Activated CD4-positive, alpha-beta memory T cell treated with anti-CD3 and anti-CD28 coated beads, Interleukin-2, amount 10 ng/mL, durations not matched to agents 7 days and 5 days (primary cell): ENCODE data around the gene CCSAP. TPM values are rescaled to one million over a fixed set of nuclear protein-coding genes. Genes with fewer than 3 reads are reported as not detected.

ENCODE experiments used
- CTCF ChIA-PET: fragments of 350-600 bp; sonication (Branson Sonifier 250); formaldehyde crosslinking; loops from one replicate; lab custom pipeline; 2021; ENCODE audit warnings: antibody characterized with exemption, inconsistent platforms; lab: Charles Lee
- POLR2A ChIA-PET: fragments of 350-600 bp; sonication (Branson Sonifier 250); formaldehyde crosslinking; loops from one replicate; lab custom pipeline; 2021; ENCODE audit warnings: antibody characterized with exemption; lab: Charles Lee
- DNase-seq: peaks from one replicate; pipeline ENCODE4 v3.0.0-alpha.2; 2020
- H3K27ac Mint-ChIP-seq: one replicate; pipeline ENCODE4 v1.8.0; 2021; ENCODE audit warnings: mild to moderate bottlenecking, mixed read lengths
- H3K27me3 Mint-ChIP-seq: one replicate; pipeline ENCODE4 v1.8.0; 2021; ENCODE audit warnings: mixed read lengths
- H3K36me3 Mint-ChIP-seq: one replicate; pipeline ENCODE4 v1.8.0; 2021; ENCODE audit warnings: low read depth, mixed read lengths
- H3K4me1 Mint-ChIP-seq: one replicate; pipeline ENCODE4 v1.8.0; 2021; ENCODE audit warnings: mixed read lengths
- H3K4me3 Mint-ChIP-seq: one replicate; pipeline ENCODE4 v1.8.0; 2021; ENCODE audit warnings: mild to moderate bottlenecking, mixed read lengths
- H3K9me3 Mint-ChIP-seq: one replicate; pipeline ENCODE4 v1.8.0; 2021; ENCODE audit warnings: mixed read lengths
- total RNA-seq, 2 experiments: library from RNA; stranded (reverse); gene quantifications; one replicate each; pipeline ENCODE4 v1.2.3, GENCODE V29; 2021

CCSAP gene
- total RNA-seq, 2 experiments from 2014 or later: 13.1 to 13.4 TPM

- no peak overlapping the region for H3K27ac Mint-ChIP-seq
- ChIA-PET POLR2A (interaction anchor here (1.5 kb wide), 1 partner anchor 17 kb away, joined by 4 read pairs; the partner anchor contains the start of gene RAB4A), CTCF (interaction anchor here (1.0 kb wide), 1 partner anchor 13 kb away, joined by 3 read pairs; no protein-coding TSS in a partner anchor)
- H3K9me3 Mint-ChIP-seq: peaks cover 5% of the 10 kb centered on the region
- peaks cover 38% of the 10 kb centered on the region for H3K4me1 Mint-ChIP-seq
- no peaks in the 10 kb centered on the region for H3K27me3 Mint-ChIP-seq
- H3K4me3 Mint-ChIP-seq: no peak overlapping the region
- DNase-seq: no peak
- H3K36me3 Mint-ChIP-seq: peaks cover 52% of the 10 kb centered on the region
Measured at GRCh38 chr1:229288516-229288915, 54.3 kb downstream of the CCSAP start.

- peaks cover 61% of the 10 kb centered on the region for H3K36me3 Mint-ChIP-seq
- no peaks in the 10 kb centered on the region for H3K27me3 Mint-ChIP-seq
- H3K4me3 Mint-ChIP-seq: no peak overlapping the region
- no peak for DNase-seq
- POLR2A ChIA-PET: interaction anchor here (0.8 to 1.5 kb wide), 3 partner anchors 16 to 54 kb away, joined by 3 to 4 read pairs (median 3); partner anchors contain the start of gene RAB4A
- H3K9me3 Mint-ChIP-seq: peaks cover 5% of the 10 kb centered on the region
- no peak overlapping the region for H3K27ac Mint-ChIP-seq
- CTCF ChIA-PET: no interaction called here
- H3K4me1 Mint-ChIP-seq: peaks cover 43% of the 10 kb centered on the region
Measured at GRCh38 chr1:229287267-229287666, 55.6 kb downstream of the CCSAP start.

- POLR2A ChIA-PET: interaction anchor here (1.0 kb wide), 1 partner anchor 15 kb away, joined by 3 read pairs; the partner anchor contains the start of gene RAB4A
- Mint-ChIP-seq H3K4me1 (peaks cover 50% of the 10 kb centered on the region), H3K27ac (peak overlapping the region; percentile 43)
Measured at GRCh38 chr1:229286099-229286766, 56.6 kb downstream of the CCSAP start.

GRCh38 chr1:229285440-229285839 is 57.4 kb downstream of the CCSAP start:
- Mint-ChIP-seq H3K27me3 (no peaks in the 10 kb centered on the region), H3K4me1 (peaks cover 56% of the 10 kb centered on the region), H3K9me3 (no peaks in the 10 kb centered on the region), H3K36me3 (peaks cover 51% of the 10 kb centered on the region), H3K27ac (no peak overlapping the region), H3K4me3 (no peak overlapping the region)
- DNase-seq: no peak
- POLR2A ChIA-PET: no interaction called here
- CTCF ChIA-PET: no interaction called here

More at GRCh38 chr1:229286099-229286766, 56.6 kb downstream of the CCSAP start:
- CTCF ChIA-PET: no interaction called here
- DNase-seq: no peak
- Mint-ChIP-seq H3K4me3 (peak overlapping the region; percentile 11), H3K9me3 (peaks cover 2% of the 10 kb centered on the region), H3K36me3 (peaks cover 59% of the 10 kb centered on the region), H3K27me3 (no peaks in the 10 kb centered on the region)

- H3K27ac Mint-ChIP-seq: no peak overlapping the region
- CTCF ChIA-PET: no interaction called here
- no peak for DNase-seq
- H3K4me1 Mint-ChIP-seq: peaks cover 61% of the 10 kb centered on the region
- H3K9me3 Mint-ChIP-seq: no peaks in the 10 kb centered on the region
- H3K4me3 Mint-ChIP-seq: no peak overlapping the region
- H3K36me3 Mint-ChIP-seq: peaks cover 45% of the 10 kb centered on the region
- POLR2A ChIA-PET: no interaction called here
- H3K27me3 Mint-ChIP-seq: no peaks in the 10 kb centered on the region
Measured at GRCh38 chr1:229284887-229285286, 58.0 kb downstream of the CCSAP start.

- Mint-ChIP-seq H3K27ac (no peak overlapping the region), H3K36me3 (peaks cover 31% of the 10 kb centered on the region), H3K9me3 (no peaks in the 10 kb centered on the region), H3K4me3 (no peak overlapping the region), H3K4me1 (peaks cover 56% of the 10 kb centered on the region), H3K27me3 (no peaks in the 10 kb centered on the region)
- CTCF ChIA-PET: no interaction called here
- POLR2A ChIA-PET: no interaction called here
- no peak for DNase-seq
Measured at GRCh38 chr1:229283183-229283611, 59.6 kb downstream of the CCSAP start.

- no peak for DNase-seq
- CTCF ChIA-PET: no interaction called here
- Mint-ChIP-seq H3K36me3 (peaks cover 23% of the 10 kb centered on the region), H3K9me3 (no peaks in the 10 kb centered on the region), H3K27me3 (no peaks in the 10 kb centered on the region), H3K4me1 (peaks cover 49% of the 10 kb centered on the region), H3K27ac (no peak overlapping the region), H3K4me3 (no peak overlapping the region)
- POLR2A ChIA-PET: no interaction called here
Measured at GRCh38 chr1:229282295-229282823, 60.5 kb downstream of the CCSAP start.

- peaks cover 40% of the 10 kb centered on the region for H3K4me1 Mint-ChIP-seq
- peaks cover 18% of the 10 kb centered on the region for H3K36me3 Mint-ChIP-seq
- H3K4me3 Mint-ChIP-seq: no peak overlapping the region
- DNase-seq: no peak
- H3K27ac Mint-ChIP-seq: no peak overlapping the region
- ChIA-PET CTCF (no interaction called here), POLR2A (interaction anchor here (1.0 kb wide), 1 partner anchor 13 kb away, joined by 3 read pairs; no protein-coding TSS in a partner anchor)
- H3K9me3 Mint-ChIP-seq: no peaks in the 10 kb centered on the region
- H3K27me3 Mint-ChIP-seq: no peaks in the 10 kb centered on the region
Measured at GRCh38 chr1:229281339-229281926, 61.4 kb downstream of the CCSAP start.

GRCh38 chr1:229280921-229281320 is 61.9 kb downstream of the CCSAP start:
- Mint-ChIP-seq H3K27ac (no peak overlapping the region), H3K9me3 (no peaks in the 10 kb centered on the region), H3K4me3 (no peak overlapping the region), H3K36me3 (peaks cover 20% of the 10 kb centered on the region), H3K27me3 (no peaks in the 10 kb centered on the region), H3K4me1 (peaks cover 37% of the 10 kb centered on the region)
- ChIA-PET CTCF (no interaction called here), POLR2A (interaction anchor here (1.0 kb wide), 1 partner anchor 13 kb away, joined by 3 read pairs; no protein-coding TSS in a partner anchor)
- no peak for DNase-seq

GRCh38 chr1:229280037-229280828 is 62.6 kb downstream of the CCSAP start:
- H3K4me1 Mint-ChIP-seq: peaks cover 34% of the 10 kb centered on the region
- no peak overlapping the region for H3K4me3 Mint-ChIP-seq
- ChIA-PET CTCF (no interaction called here), POLR2A (no interaction called here)
- H3K27ac Mint-ChIP-seq: no peak overlapping the region
- H3K9me3 Mint-ChIP-seq: no peaks in the 10 kb centered on the region
- H3K27me3 Mint-ChIP-seq: no peaks in the 10 kb centered on the region
- peaks cover 20% of the 10 kb centered on the region for H3K36me3 Mint-ChIP-seq
- no peak for DNase-seq

GRCh38 chr1:229279242-229279641 is 63.6 kb downstream of the CCSAP start:
- DNase-seq: no peak
- H3K4me1 Mint-ChIP-seq: peaks cover 36% of the 10 kb centered on the region
- H3K36me3 Mint-ChIP-seq: peaks cover 21% of the 10 kb centered on the region
- ChIA-PET POLR2A (no interaction called here), CTCF (no interaction called here)
- H3K27me3 Mint-ChIP-seq: no peaks in the 10 kb centered on the region
- no peak overlapping the region for H3K27ac Mint-ChIP-seq
- no peak overlapping the region for H3K4me3 Mint-ChIP-seq
- H3K9me3 Mint-ChIP-seq: no peaks in the 10 kb centered on the region

- ChIA-PET POLR2A (interaction anchor here (0.6 kb wide), 1 partner anchor 1112 kb away, joined by 3 read pairs; no protein-coding TSS in a partner anchor), CTCF (interaction anchor here (0.6 kb wide), 1 partner anchor 202 kb away, joined by 4 read pairs; no protein-coding TSS in a partner anchor)
- peaks cover 38% of the 10 kb centered on the region for H3K4me1 Mint-ChIP-seq
- no peak for DNase-seq
- no peaks in the 10 kb centered on the region for H3K9me3 Mint-ChIP-seq
- no peaks in the 10 kb centered on the region for H3K27me3 Mint-ChIP-seq
- no peak overlapping the region for H3K4me3 Mint-ChIP-seq
- H3K27ac Mint-ChIP-seq: no peak overlapping the region
- peaks cover 21% of the 10 kb centered on the region for H3K36me3 Mint-ChIP-seq
Measured at GRCh38 chr1:229278120-229278741, 64.6 kb downstream of the CCSAP start.
